WTC11 (cell line): Measurements from ENCODE around the gene BUD31. TPM values are rescaled to one million over a fixed set of nuclear protein-coding genes. Genes with fewer than 3 reads are reported as not detected.

Source experiments
- ATAC-seq: fragments of 200-7000 bp; cut with Tn5 transposase; 2 replicates; pipeline ENCODE4 v1.10.0; 2021; ENCODE audit warnings: mild to moderate bottlenecking, moderate library complexity
- CTCF ChIA-PET: fragments of 300-600 bp; sonication (Branson Sonifier 250); formaldehyde crosslinking; loops from one replicate; lab custom pipeline; 2021; ENCODE audit warnings: antibody characterized with exemption; lab: Charles Lee
- POLR2A ChIA-PET: fragments of 350-600 bp; sonication (Branson Sonifier 250); formaldehyde crosslinking; loops from one replicate; lab custom pipeline; 2021; ENCODE audit warnings: antibody characterized with exemption; lab: Charles Lee
- DNase-seq: peaks from one replicate; pipeline ENCODE4 v3.0.0; 2021; ENCODE audit warnings: low spot score
- H3K27ac Mint-ChIP-seq: 2 replicates; pipeline ENCODE4 v1.8.0; 2021; ENCODE audit warnings: mixed read lengths
- H3K27me3 Mint-ChIP-seq: 2 replicates; pipeline ENCODE4 v1.8.0; 2021; ENCODE audit warnings: low read depth, mild to moderate bottlenecking, moderate library complexity, mixed read lengths
- H3K36me3 Mint-ChIP-seq: 2 replicates; pipeline ENCODE4 v1.8.0; 2021; ENCODE audit warnings: mixed read lengths
- H3K4me1 Mint-ChIP-seq: 2 replicates; pipeline ENCODE4 v1.8.0; 2022; ENCODE audit warnings: mixed read lengths
- H3K4me3 Mint-ChIP-seq: 2 replicates; pipeline ENCODE4 v1.8.0; 2021; ENCODE audit warnings: mild to moderate bottlenecking, moderate library complexity, mixed read lengths
- H3K9me3 Mint-ChIP-seq: 2 replicates; pipeline ENCODE4 v1.8.0; 2021; ENCODE audit warnings: mixed read lengths
- FOXP1 ChIP-seq: sonication (generic); formaldehyde crosslinking; IDR thresholded peaks from 2 replicates; pipeline ENCODE4 v1.8.0; 2022; ENCODE audit warnings: missing genetic modification reagents, mild to moderate bottlenecking, moderate library complexity, borderline replicate concordance
- GTF2I ChIP-seq: fragments of 250-450 bp; sonication (Bioruptor Pico); conservative IDR thresholded peaks from 2 replicates; pipeline ENCODE4 v1.4.0; 2021; ENCODE audit warnings: mild to moderate bottlenecking
- IRF2 ChIP-seq: sonication (generic); formaldehyde crosslinking; IDR thresholded peaks from 2 replicates; pipeline ENCODE4 v1.8.0; 2022; ENCODE audit warnings: low read depth, missing genetic modification reagents, borderline replicate concordance
- MXD4 ChIP-seq: fragments of 250-450 bp; sonication (Bioruptor Pico); IDR thresholded peaks from 2 replicates; pipeline ENCODE4 v1.8.0; 2021; ENCODE audit warnings: mild to moderate bottlenecking, moderate library complexity, borderline replicate concordance
- NFE2L1 ChIP-seq: sonication (generic); formaldehyde crosslinking; IDR thresholded peaks from 2 replicates; pipeline ENCODE4 v1.8.1; 2023; ENCODE audit warnings: missing genetic modification reagents
- NR2C2 ChIP-seq: sonication (generic); formaldehyde crosslinking; IDR thresholded peaks from 2 replicates; pipeline ENCODE4 v1.8.0; 2022; ENCODE audit warnings: mild to moderate bottlenecking, missing genetic modification reagents
- TCF7 ChIP-seq: sonication (generic); formaldehyde crosslinking; IDR thresholded peaks from 2 replicates; pipeline ENCODE4 v1.8.0; 2022; ENCODE audit warnings: mild to moderate bottlenecking, low read depth, missing genetic modification reagents, moderate library complexity
- TP53 ChIP-seq: sonication (generic); formaldehyde crosslinking; IDR thresholded peaks from 2 replicates; pipeline ENCODE4 v1.8.1; 2023; ENCODE audit warnings: mild to moderate bottlenecking, missing genetic modification reagents
- ZNF138 ChIP-seq: sonication (generic); formaldehyde crosslinking; conservative IDR thresholded peaks from 2 replicates; pipeline ENCODE4 v1.8.1; 2022; ENCODE audit warnings: mild to moderate bottlenecking, moderate library complexity, missing genetic modification reagents
- ZNF219 ChIP-seq: sonication (generic); formaldehyde crosslinking; IDR thresholded peaks from 2 replicates; pipeline ENCODE4 v1.8.0; 2023; ENCODE audit warnings: missing genetic modification reagents, mild to moderate bottlenecking, borderline replicate concordance
- total RNA-seq: library from RNA; stranded (reverse); gene quantifications from 3 replicates; pipeline ENCODE4 v1.2.3, GENCODE V29; 2021
- TF ChIP-seq, protein P1 (sequence below): fragments of 250-450 bp; sonication (Bioruptor Pico); conservative IDR thresholded peaks from 2 replicates; pipeline ENCODE4 v1.9.0; 2021; ENCODE audit warnings: mild to moderate bottlenecking
- TF ChIP-seq, protein P2 (sequence below): sonication (generic); formaldehyde crosslinking; IDR thresholded peaks from 2 replicates; pipeline ENCODE4 v1.8.0; 2022; ENCODE audit warnings: missing genetic modification reagents
- TF ChIP-seq, protein P3 (sequence below): fragments of 250-450 bp; sonication (Bioruptor Pico); IDR thresholded peaks from 2 replicates; pipeline ENCODE4 v1.9.0; 2021; ENCODE audit warnings: mild to moderate bottlenecking
- TF ChIP-seq, protein P4 (sequence below): sonication (generic); formaldehyde crosslinking; IDR thresholded peaks from 2 replicates; pipeline ENCODE4 v1.8.1; 2022; ENCODE audit warnings: low read depth, mild to moderate bottlenecking, moderate library complexity, missing genetic modification reagents, borderline replicate concordance
- TF ChIP-seq, protein P5 (sequence below): sonication (generic); formaldehyde crosslinking; IDR thresholded peaks from 2 replicates; pipeline ENCODE4 v1.8.1; 2023; ENCODE audit warnings: mild to moderate bottlenecking, moderate library complexity, missing genetic modification reagents
- TF ChIP-seq, protein P6 (sequence below): sonication (generic); formaldehyde crosslinking; IDR thresholded peaks from 2 replicates; pipeline ENCODE4 v1.8.1; 2022; ENCODE audit warnings: missing genetic modification reagents, borderline replicate concordance

BUD31 gene
- total RNA-seq, 1 experiment from 2014 or later, result 98.7 TPM

DNA sequence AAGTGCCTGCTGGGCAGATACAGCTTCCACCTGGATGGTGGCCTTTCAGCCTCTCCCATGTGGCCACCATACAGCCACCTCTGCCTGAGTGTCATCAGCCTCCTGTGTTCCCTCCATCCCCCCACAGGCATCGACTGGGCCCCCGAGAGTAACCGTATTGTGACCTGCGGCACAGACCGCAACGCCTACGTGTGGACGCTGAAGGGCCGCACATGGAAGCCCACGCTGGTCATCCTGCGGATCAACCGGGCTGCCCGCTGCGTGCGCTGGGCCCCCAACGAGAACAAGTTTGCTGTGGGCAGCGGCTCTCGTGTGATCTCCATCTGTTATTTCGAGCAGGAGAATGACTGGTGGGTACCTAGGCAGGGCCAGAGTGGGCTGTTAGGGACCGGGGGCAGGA, 20.9 kb upstream of the BUD31 start:
- CTCF ChIA-PET, result interaction anchor here (1.2 kb wide), 1 partner anchor 28 kb away, joined by 3 read pairs; no protein-coding TSS in a partner anchor
- ATAC-seq (no peak), DNase-seq (no peak)
- Mint-ChIP-seq H3K27me3 (no peaks in the 10 kb centered on the region), H3K9me3 (no peaks in the 10 kb centered on the region), H3K4me3 (no peak overlapping the region), H3K36me3 (peaks cover 17% of the 10 kb centered on the region), H3K27ac (no peak overlapping the region), H3K4me1 (peaks cover 3% of the 10 kb centered on the region; the same call in 1 of the 2 replicates)
- TF ChIP-seq ZNF138 (CRISPR knock-in tag) (no peak), ZNF219 (CRISPR knock-in tag) (no peak), NFE2L1 (CRISPR knock-in tag) (no peak), MXD4 (CRISPR knock-in tag) (no peak)
- TF ChIP-seq, protein P1, sequence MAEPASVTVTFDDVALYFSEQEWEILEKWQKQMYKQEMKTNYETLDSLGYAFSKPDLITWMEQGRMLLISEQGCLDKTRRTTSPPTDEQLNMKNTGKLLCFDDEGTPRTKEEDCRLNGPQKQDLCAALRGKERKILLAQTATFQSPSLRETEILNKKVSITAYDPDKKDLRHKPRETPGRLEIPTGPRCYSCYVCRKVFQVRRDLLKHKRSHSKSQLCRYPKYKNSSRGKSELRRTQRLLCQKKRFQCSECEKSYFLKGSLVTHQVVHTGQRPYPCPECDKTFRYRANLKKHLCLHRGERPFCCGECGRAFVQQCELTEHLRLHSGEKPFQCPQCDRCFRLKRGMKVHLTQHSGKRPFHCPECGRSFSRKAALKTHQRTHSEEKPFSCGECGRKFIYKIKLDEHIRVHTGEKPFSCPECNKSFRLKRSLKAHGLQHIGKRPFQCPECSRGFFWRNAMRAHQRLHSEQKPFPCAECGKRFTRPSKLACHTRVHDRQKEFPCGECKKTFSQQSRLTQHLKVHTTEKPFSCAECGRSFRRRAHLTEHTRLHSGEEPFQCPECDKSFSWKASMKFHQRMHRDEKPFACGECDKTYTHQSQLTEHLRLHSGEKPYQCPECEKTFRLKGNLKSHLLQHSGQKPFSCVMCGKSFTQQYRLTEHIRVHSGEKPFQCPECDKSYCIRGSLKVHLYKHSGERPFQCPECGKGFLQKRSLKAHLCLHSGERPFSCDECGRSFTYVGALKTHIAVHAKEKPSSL (CRISPR knock-in tag), result no peak
- POLR2A ChIA-PET, result no interaction called here

DNA sequence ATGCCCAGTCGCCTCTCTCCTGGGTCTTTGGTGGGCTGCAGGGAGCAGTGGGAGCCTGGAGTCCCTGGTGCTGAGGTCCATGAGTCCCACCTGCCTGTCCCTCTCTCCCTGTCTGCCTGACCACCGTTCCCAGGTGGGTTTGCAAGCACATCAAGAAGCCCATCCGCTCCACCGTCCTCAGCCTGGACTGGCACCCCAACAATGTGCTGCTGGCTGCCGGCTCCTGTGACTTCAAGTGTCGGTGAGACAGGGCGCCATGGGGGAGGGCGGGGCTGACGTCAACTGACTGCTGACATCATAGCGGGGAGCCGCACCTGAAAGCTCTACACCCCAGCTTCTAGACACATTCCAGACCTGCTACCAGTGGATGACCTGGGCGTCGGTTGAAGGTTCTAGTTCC, 19.0 kb upstream of the BUD31 start:
- DNase-seq (no peak), ATAC-seq (no peak)
- Mint-ChIP-seq H3K4me3 (no peak overlapping the region), H3K9me3 (no peaks in the 10 kb centered on the region), H3K36me3 (peaks cover 20% of the 10 kb centered on the region), H3K4me1 (peaks cover 12% of the 10 kb centered on the region), H3K27ac (no peak overlapping the region), H3K27me3 (no peaks in the 10 kb centered on the region)
- TF ChIP-seq ZNF138 (CRISPR knock-in tag) (no peak), FOXP1 (CRISPR knock-in tag) (no peak), GTF2I (CRISPR knock-in tag) (no peak)
- ChIA-PET POLR2A (interaction anchor here (0.7 kb wide), 1 partner anchor 14 kb away, joined by 3 read pairs; no protein-coding TSS in a partner anchor), CTCF (interaction anchor here (1.1 kb wide), 1 partner anchor 20 kb away, joined by 3 read pairs; no protein-coding TSS in a partner anchor)

DNA sequence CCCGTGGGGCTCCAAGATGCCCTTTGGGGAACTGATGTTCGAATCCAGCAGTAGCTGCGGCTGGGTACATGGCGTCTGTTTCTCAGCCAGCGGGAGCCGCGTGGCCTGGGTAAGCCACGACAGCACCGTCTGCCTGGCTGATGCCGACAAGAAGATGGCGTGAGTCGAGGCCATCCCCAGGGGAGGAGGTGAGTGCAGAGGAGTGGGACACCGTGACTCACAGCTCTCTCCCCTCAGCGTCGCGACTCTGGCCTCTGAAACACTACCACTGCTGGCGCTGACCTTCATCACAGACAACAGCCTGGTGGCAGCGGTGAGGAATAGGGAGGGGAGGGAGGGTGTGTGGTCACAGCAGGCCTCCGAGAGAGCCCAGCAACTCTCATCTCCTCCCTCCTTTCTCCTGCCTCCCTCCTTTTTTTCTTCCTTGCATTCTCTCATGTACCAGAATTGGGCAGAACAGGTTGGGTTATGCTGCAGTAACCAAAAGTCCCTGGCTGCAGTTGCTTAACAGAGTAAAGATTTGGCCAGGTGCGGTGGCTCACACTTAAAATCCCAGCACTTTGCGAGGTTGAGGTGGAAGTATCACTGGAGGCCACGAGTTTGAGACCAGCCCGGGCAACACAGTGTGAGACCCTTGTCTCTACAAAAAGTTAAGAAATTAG, 17.7 kb upstream of the BUD31 start:
- peaks cover 12% of the 10 kb centered on the region for H3K4me1 Mint-ChIP-seq

More for the DNA sequence above, 17.7 kb upstream of the BUD31 start:
- Mint-ChIP-seq H3K4me3 (peak overlapping the region; percentile 77; the same call in 1 of the 2 replicates), H3K9me3 (no peaks in the 10 kb centered on the region), H3K27me3 (no peaks in the 10 kb centered on the region), H3K36me3 (peaks cover 25% of the 10 kb centered on the region), H3K27ac (no peak overlapping the region)
- no peak for DNase-seq
- ATAC-seq, result no peak
- ChIA-PET CTCF (interaction anchor here (1.1 kb wide), 1 partner anchor 22 kb away, joined by 3 read pairs; no protein-coding TSS in a partner anchor), POLR2A (no interaction called here)
- TF ChIP-seq, protein P2, sequence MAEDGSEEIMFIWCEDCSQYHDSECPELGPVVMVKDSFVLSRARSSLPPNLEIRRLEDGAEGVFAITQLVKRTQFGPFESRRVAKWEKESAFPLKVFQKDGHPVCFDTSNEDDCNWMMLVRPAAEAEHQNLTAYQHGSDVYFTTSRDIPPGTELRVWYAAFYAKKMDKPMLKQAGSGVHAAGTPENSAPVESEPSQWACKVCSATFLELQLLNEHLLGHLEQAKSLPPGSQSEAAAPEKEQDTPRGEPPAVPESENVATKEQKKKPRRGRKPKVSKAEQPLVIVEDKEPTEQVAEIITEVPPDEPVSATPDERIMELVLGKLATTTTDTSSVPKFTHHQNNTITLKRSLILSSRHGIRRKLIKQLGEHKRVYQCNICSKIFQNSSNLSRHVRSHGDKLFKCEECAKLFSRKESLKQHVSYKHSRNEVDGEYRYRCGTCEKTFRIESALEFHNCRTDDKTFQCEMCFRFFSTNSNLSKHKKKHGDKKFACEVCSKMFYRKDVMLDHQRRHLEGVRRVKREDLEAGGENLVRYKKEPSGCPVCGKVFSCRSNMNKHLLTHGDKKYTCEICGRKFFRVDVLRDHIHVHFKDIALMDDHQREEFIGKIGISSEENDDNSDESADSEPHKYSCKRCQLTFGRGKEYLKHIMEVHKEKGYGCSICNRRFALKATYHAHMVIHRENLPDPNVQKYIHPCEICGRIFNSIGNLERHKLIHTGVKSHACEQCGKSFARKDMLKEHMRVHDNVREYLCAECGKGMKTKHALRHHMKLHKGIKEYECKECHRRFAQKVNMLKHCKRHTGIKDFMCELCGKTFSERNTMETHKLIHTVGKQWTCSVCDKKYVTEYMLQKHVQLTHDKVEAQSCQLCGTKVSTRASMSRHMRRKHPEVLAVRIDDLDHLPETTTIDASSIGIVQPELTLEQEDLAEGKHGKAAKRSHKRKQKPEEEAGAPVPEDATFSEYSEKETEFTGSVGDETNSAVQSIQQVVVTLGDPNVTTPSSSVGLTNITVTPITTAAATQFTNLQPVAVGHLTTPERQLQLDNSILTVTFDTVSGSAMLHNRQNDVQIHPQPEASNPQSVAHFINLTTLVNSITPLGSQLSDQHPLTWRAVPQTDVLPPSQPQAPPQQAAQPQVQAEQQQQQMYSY, result no peak
- TF ChIP-seq NFE2L1 (CRISPR knock-in tag) (no peak), TP53 (no peak), NR2C2 (CRISPR knock-in tag) (no peak), IRF2 (no peak), TCF7 (CRISPR knock-in tag) (no peak)
- TF ChIP-seq, protein P3, sequence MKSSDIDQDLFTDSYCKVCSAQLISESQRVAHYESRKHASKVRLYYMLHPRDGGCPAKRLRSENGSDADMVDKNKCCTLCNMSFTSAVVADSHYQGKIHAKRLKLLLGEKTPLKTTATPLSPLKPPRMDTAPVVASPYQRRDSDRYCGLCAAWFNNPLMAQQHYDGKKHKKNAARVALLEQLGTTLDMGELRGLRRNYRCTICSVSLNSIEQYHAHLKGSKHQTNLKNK (CRISPR knock-in tag), result no peak
- TF ChIP-seq, protein P4, sequence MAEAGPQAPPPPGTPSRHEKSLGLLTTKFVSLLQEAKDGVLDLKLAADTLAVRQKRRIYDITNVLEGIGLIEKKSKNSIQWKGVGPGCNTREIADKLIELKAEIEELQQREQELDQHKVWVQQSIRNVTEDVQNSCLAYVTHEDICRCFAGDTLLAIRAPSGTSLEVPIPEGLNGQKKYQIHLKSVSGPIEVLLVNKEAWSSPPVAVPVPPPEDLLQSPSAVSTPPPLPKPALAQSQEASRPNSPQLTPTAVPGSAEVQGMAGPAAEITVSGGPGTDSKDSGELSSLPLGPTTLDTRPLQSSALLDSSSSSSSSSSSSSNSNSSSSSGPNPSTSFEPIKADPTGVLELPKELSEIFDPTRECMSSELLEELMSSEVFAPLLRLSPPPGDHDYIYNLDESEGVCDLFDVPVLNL (CRISPR knock-in tag), result no peak
- TF ChIP-seq, protein P5, sequence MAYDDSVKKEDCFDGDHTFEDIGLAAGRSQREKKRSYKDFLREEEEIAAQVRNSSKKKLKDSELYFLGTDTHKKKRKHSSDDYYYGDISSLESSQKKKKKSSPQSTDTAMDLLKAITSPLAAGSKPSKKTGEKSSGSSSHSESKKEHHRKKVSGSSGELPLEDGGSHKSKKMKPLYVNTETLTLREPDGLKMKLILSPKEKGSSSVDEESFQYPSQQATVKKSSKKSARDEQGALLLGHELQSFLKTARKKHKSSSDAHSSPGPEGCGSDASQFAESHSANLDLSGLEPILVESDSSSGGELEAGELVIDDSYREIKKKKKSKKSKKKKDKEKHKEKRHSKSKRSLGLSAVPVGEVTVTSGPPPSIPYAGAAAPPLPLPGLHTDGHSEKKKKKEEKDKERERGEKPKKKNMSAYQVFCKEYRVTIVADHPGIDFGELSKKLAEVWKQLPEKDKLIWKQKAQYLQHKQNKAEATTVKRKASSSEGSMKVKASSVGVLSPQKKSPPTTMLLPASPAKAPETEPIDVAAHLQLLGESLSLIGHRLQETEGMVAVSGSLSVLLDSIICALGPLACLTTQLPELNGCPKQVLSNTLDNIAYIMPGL (CRISPR knock-in tag), result no peak
- TF ChIP-seq, protein P6, sequence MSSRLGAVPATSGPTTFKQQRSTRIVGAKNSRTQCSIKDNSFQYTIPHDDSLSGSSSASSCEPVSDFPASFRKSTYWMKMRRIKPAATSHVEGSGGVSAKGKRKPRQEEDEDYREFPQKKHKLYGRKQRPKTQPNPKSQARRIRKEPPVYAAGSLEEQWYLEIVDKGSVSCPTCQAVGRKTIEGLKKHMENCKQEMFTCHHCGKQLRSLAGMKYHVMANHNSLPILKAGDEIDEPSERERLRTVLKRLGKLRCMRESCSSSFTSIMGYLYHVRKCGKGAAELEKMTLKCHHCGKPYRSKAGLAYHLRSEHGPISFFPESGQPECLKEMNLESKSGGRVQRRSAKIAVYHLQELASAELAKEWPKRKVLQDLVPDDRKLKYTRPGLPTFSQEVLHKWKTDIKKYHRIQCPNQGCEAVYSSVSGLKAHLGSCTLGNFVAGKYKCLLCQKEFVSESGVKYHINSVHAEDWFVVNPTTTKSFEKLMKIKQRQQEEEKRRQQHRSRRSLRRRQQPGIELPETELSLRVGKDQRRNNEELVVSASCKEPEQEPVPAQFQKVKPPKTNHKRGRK, result no peak
